Right kidney (tissue), 1 donor: ENCODE data around the gene MRPS34.

ENCODE experiments used
- DNase-seq: peaks from one replicate; pipeline ENCODE4 v3.0.0-alpha.2; 2016

The MRPS34 gene

DNA sequence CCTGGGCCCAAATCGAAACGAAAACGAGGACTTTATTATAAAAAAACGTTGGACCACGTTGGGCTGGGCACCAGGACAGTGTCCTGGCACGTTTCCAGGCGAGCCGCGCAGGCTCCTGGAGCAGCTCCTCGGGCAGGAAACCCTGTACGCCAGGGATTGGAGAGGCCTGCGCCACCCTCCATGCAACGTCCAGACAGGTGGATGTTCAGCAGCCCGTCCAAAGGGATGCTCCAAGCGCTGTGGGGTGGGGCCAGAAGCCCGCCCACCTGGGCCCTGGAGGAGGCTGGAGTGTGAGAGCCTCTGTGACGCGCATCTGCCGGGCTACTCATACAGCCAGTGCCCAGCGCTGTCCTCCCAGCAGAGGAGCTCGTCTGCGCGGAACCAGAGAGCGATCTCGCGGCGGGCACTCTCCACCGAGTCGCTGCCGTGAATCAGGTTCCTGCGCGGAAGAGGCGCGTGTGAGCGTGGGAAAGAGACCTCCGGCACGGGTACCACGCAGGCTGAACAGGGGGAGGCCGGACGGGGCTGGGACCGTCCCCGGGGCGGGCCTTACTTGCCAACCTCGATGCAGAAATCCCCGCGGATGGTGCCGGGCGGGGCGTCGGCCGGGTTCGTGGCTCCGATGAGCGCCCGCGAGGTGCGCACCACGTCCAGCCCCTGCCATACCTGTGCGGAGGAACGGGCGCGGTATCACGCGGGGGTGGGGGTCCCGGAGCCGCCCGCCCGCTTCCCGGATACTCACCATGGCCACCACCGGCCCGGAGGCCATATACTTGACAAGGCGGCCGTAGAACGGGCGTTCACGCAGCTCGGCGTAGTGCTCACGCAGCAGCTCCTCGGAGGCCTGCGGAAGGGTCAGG lies 2.4 kb downstream of the MRPS34 start:
- peak; percentile 51 for DNase-seq

DNA sequence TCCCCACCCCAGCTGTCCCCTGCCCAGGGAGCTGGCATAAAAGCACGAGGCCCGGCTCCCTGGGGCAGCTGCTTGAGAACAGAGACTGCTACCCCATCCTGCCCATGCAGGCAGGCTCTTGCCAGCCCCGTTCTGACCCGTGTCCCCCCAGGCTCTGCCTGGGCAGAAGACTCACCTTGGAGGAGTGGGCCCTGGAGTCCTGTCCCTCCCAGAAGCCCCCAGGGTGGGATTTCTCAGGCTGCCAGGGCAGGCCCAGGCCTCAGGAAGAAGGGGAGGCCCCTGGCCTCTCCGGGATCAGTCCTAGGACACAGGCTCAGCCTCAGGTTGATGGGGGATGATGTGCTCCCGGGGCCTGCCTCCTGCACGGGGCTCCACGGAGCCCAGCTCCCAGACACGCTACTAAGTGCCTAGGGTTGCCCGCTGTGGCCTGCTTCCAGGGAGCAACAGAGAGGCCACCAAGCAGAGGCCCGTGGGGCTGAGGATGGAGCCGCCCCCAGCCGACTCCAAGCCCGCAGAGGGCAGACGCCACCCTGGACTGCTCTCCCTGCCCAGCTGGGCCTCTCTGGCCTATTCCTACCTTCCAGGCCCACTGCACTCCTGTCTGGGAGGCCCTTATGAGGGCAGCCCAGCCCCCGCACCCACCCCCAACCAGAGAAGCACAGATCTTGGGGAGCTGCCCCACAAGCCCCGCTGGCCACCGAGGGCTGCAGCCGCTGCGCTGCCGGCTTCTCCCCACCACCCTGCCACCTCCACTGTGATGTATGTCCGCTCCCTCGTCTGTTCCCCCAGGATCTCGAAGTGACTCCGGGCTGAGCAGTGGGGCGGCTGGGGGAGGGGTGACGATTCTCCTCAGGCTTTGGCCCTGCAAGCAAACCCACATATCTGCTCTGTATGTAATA lies 3.3 kb downstream of the MRPS34 start:
- DNase-seq = no peak

DNA sequence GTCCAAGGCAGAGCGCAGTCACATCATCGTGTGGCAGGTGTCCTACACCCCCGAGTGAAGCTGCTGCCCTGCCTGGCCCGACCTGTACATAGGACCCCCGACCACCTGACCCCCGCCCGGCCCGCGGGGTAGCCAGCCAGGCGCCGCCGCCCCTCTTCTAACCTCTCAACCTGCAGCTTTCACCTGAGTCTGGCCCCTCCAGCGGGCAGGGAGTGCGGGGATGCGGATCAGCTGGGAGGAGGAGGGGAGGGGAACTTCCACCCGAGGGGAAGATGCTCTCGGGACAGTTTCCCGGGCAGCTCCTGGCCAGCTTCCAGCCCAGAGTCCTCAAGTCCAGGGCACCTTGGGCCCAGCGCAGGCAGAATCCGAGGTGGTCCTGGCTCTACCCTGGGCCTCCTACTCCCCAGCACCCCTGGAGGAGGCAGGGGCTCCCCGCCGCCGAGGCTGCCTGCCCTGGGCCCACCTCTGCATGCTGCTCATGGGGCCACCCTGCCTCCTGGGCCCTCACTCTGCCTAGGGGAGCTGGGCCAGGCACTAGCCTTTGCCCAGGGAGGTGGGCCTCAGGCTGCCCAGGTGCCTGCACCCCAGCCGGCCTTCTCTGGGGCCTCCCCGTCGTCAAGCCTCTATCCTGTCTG lies 4.0 kb downstream of the MRPS34 start:
- no peak for DNase-seq

DNA sequence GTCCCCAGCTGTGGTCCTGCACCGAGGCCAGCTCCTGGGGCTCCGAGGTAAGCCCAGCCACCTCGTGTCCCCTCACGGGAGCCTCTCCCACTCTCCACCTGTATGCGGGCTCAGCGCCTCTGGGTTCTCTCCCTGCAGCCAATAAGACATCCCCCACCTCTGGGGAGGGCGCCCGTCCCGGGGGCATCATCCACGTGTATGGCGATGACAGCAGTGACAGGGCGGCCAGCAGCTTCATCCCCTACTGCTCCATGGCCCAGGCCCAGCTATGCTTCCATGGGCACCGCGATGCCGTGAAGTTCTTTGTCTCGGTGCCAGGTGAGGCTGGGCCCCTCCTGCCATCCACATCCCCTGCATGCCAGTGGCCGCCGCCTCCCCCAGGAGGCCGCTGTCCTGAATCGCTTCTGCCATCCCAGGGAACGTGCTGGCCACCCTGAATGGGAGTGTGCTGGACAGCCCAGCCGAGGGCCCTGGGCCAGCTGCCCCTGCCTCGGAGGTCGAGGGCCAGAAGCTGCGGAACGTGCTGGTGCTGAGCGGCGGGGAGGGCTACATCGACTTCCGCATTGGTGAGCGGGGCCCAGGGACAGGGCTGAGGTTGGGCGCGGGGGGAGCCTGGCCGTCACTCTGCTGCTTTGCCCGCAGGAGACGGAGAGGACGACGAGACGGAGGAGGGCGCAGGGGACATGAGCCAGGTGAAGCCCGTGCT lies 4.7 kb downstream of the MRPS34 start:
- DNase-seq = no peak

DNA sequence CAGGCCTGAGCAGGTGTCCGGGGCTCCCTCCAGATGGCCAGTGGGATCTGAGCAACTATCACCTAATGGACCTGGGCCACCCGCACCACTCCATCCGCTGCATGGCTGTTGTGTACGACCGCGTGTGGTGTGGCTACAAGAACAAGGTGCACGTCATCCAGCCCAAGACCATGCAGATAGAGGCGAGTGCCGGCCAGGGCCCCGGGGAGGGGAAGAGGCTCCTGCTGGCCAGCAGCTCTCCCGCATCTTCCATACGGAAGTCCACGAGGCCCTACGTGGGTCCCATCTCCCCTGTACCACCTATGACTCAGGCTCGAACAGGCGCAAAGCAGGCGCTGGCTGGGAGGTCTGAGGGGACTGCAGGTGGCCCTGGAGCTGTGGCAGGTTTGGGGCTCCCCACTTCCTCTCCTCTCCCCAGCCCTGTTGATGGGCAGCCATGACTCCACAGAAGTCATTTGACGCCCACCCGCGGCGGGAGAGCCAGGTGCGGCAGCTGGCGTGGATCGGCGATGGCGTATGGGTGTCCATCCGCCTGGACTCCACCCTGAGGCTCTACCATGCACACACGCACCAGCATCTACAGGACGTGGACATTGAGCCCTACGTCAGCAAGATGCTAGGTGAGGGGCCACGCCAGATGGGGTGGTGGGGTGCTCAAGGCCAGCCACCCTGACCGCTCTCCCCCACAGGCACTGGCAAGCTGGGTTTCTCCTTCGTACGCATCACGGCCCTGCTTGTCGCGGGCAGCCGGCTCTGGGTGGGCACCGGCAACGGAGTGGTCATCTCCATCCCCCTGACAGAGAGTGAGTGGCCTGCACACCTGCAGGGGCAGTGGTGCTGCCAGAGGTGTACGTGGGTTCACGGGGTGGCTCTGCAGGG lies 5.6 kb downstream of the MRPS34 start:
- no peak for DNase-seq

DNA sequence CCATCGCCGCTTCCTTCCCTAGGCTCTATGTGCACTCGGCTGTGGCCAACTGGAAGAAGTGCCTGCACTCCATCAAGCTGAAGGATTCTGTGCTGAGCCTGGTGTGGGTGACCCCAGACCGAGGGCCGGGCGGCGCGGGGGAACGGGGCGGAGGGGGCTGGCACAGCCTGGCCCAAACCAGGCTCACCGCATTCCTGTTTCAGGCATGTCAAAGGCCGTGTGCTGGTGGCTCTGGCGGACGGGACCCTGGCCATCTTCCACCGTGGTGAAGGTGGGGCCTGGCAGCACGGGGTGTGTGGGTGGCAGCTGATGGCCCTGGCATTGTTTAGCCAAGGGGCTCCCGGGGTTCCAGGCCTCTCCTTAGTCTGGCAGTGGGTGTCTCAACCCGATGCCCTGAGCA lies 6.2 kb downstream of the MRPS34 start:
- no peak for DNase-seq

DNA sequence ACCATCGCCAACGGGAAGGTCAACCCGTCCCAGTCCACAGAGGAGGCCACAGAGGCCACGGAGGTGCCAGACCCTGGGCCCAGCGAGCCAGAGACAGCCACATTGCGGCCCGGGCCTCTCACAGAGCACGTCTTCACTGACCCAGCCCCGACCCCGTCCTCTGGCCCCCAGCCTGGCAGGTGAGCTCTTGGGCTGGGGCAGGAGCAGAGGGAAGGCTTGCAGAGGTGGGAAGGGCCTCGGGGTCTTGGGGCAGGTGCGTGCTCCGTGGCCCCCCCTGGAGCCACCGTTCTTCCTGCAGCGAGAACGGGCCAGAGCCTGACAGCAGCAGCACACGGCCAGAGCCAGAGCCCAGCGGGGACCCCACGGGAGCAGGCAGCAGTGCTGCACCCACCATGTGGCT lies 6.7 kb downstream of the MRPS34 start:
- no peak for DNase-seq

DNA sequence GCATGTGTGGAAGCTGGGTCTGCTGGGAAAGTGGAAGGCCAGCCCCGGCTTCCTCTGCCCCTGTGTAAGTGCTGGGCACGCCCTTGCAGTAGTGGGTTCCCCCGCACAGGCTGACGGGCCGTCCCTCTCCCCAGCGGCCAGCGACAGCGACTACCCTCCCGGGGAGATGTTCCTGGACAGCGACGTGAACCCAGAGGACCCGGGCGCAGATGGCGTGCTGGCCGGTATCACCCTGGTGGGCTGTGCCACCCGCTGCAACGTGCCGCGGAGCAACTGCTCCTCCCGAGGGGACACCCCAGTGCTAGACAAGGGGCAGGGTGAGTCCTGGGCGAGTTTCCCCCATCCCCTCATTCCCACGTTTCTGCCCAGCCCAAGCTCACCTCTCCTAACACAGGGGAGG lies 7.1 kb downstream of the MRPS34 start:
- DNase-seq = no peak

DNA sequence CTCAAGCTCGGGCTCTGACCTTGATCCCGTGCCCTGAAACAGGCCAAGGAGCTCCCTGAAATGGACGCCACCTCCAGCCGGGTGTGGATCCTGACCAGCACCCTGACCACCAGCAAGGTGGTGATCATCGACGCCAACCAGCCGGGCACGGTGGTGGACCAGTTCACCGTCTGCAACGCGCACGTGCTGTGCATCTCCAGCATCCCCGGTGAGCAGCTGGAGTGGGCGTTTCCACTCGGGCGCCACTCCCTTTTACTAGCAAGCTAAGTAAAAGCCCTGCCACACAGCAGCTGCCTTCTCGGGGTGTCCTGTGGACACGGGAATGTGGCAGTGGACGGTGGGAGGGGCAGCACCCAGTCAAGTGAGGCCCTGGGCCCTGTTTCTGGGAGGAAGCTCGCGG lies 8.0 kb downstream of the MRPS34 start:
- DNase-seq = no peak

DNA sequence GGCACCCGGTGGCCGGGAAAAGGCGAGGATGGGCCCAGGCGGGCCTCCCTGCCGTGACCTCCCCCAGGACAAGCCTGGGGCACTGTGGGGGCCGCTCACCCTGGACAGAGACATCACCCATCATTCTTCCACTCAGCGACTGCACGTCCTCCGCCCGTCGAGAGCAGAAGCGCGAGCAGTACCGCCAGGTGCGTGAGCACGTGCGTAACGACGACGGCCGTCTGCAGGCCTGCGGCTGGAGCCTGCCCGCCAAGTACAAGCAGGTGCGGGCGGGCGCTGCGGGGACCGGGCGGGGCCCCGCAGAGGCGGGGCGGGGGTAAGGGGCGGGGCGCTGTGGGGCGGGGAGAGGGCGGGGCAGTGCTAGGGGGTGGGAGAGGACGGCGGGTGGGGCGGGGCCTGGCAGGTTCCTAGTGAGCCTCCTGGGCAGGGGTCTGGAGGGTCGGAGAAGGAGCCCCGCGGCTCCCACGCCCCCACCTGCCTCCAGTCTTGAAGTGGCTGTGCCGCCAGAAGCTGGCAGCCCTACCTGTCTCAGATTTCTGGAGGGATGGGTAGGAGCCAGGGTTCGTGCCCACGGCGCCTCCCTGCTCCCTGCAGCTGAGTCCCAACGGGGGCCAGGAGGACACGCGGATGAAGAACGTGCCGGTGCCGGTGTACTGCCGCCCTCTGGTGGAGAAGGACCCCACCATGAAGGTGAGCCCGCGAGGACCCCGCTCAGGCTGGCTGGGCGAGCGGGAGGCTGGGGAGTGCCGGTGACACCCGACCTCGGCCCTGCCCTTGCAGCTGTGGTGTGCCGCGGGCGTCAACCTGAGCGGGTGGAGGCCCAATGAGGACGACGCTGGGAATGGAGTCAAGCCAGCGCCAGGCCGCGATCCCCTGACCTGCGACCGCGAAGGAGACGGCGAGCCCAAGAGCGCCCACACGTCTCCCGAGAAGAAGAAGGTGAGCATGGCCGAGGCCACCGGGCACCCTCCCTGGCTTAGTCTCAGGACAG lies 9.1 kb downstream of the MRPS34 start:
- peak; percentile 60 for DNase-seq

DNA sequence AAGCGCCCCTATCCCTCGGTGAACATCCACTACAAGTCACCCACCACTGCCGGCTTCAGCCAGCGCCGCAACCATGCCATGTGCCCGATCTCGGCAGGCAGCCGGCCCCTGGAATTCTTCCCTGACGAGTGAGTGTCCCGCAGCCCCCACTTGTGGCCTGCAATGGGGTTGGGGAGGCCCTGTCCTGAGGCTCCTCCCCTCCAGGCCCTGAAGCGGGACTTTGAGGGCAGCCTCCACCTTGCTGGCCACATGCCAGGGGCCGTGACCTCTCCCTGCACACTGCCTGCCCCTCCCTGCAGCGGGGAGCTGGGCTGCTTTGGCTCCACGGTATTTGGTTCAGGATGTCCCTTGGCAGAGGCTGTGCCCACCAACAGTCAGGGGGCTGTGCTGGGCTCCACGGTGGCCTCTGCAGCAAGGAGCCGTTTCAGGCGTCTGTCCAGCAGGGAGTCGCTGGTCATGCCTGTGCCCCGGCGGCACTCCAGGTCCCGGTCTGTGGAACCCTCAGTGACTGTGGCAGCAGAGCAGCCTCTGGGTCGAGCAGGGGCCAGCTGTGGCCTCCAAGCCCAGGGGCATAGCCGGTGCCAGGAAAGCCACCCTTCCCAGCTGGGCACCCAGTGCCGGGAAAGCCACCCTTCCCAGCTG lies 9.9 kb downstream of the MRPS34 start:
- peak; percentile 47 for DNase-seq

DNA sequence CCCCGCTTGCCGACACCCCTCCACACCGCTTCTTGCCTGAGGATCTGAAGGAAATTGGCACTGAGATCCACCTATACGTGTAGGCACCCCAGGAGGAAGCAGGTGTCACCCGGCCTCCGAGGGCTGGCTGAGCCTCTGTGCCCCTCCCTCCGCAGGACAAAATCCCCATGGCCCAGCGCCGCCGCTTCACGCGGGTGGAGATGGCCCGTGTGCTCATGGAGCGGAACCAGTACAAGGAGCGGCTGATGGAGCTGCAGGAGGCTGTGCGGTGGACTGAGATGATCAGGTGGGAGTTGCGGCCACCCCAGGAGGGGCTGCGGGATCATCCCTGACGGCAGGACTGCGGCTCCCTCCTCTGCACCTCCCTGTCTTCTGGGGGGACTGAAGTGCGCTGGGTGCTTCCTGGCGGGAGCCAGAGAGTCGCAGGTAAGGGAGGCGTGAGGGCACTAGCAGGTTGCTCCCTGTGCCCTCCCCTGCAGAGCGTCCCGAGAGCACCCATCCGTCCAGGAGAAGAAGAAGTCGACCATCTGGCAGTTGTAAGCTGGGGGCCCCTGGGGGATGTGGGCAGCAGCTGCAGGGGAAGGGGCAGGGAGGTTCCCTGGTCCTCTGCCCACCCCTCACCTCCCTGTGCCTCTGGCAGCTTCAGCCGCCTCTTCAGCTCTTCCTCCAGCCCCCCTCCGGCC lies 10.6 kb downstream of the MRPS34 start:
- DNase-seq = no peak

DNA sequence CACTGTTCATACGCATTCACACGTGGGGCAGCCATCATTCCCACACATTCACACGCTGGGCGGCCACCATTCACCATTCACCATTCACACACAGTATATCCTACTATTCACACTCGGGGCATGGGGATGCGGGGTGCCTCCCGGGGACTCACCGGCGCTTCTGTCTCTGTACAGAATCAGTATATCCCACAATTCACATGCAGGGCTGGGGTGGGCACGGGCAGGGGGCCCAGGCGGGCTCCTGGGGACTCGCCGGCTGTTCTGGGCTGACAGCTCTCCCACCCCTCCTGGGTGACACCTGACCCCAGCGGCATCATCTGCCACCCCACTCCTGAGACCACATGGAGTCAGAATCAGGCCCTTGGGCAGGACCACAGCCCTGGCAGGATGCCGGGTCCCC lies 11.2 kb downstream of the MRPS34 start:
- DNase-seq = no peak

DNA sequence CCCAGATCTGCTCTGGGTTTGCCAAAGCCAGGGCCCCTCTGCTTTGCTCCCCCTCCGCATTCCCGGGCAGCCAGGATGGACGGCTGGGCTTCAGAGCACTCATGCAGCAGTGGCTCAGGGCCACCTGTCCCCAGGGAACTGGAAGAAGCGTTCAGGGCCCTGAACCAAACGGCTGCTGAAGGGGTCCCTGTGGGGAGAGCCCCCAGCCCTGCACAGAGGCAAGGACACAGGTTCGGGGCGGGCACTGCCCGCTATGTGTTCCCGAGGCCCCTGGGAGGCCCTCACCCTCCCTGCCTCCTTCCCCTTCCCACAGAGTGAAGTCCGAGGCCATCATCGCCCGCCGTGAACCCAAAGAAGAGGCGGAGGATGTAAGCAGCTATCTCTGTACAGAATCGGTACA lies 12.0 kb downstream of the MRPS34 start:
- no peak for DNase-seq

DNA sequence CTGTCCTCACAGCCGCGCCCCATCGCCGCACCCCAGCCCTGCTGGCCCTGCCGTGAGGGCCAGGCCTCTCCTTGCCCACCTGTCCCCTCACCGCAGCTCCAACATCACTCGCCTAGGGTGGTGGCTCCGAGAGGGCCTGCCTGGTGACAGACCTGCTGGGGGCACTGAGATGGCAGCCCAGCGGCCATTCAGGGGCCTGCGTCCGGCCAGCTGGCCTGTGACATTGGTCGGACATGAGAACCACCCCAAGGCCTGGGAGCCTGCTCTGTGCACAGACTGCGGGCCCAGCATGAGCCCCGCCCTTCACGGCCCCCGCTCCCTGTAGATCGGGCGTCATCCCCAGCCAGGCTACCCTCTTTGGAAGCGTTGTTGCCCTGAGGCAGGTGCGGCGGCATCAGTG lies 13.4 kb downstream of the MRPS34 start:
- no peak for DNase-seq

DNA sequence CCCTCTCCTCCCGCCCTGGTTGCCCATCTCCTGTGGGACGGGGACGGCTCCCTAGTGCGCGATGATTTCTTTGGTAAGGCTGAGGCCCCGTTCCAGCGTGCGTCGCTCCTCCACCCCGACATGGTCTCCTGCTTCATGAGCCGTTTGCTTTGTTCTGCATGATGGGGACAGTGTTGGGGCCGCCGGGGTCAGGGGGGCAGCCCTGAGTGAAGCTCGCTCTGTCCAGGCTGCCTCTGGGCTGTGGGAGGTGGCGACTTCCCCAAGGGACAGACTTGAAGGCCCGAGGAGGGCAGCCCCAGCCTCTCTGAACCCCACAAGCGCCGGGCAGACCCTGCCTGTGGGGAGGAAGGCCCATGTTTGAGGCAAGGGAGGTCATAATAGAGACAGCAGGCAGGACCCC lies 14.0 kb downstream of the MRPS34 start:
- DNase-seq = no peak

DNA sequence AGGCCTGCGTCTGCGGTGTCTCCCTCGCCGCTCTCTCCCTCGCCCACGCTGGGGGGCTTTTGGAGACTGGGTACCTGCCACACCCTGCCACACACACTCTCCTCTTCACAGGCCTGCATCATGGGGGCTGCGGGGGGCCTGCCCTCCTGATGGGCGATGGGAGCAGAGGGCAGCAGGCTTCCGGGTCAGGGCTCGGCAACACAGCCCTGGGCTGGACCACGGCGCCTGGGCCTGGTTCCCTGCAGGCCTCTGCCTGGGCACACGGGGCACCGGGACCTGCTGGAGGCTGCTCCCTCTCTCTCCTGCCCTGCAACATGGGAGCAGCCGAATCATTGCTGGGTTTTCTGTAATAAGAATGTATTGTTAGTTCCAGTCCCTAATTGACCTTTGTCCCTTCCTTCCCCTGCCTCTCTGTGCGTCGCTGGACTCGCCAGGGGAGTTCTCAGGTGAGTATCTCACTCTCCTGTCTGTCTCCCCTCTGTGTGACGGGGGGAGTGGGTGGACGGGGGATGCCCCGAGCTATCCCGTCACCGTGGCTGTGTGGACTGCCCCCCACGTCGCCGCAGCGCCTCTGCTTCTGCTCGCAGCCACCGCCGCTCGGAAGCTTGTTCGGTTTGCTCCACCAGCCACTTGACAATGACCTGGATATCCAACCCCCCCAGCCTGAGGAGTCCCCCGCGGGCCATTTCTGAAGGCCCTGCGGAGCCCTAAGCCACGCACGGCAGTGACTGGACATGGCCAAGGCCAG lies 15.0 kb downstream of the MRPS34 start:
- no peak for DNase-seq

DNA sequence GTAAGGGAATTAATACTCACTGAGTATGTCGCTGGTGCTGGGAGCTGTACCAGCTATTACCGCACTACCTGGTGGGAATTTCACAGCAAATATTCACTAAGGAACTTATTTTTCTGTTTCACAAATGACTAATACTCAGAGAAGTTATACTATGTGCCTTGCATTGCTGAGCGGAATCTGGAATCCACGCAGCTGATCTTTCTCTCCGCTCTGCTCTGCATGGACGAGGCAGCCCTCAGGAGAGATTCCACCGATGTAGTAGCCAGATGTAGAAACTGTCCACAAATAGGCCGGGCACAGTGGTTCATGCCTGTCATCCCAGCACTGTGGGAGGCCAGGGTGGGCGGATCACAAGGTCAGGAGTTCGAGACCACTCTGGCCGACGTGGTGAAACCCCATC lies 18.7 kb downstream of the MRPS34 start:
- no peak for DNase-seq
